Germinal center (tissue), 1 donor: ENCODE results near the gene POU3F2.

Experiments used
- DNase-seq: peaks from one replicate; pipeline ENCODE4 v3.0.0; 2012; ENCODE audit warnings: mixed read lengths, low spot score

POU3F2 gene

DNA sequence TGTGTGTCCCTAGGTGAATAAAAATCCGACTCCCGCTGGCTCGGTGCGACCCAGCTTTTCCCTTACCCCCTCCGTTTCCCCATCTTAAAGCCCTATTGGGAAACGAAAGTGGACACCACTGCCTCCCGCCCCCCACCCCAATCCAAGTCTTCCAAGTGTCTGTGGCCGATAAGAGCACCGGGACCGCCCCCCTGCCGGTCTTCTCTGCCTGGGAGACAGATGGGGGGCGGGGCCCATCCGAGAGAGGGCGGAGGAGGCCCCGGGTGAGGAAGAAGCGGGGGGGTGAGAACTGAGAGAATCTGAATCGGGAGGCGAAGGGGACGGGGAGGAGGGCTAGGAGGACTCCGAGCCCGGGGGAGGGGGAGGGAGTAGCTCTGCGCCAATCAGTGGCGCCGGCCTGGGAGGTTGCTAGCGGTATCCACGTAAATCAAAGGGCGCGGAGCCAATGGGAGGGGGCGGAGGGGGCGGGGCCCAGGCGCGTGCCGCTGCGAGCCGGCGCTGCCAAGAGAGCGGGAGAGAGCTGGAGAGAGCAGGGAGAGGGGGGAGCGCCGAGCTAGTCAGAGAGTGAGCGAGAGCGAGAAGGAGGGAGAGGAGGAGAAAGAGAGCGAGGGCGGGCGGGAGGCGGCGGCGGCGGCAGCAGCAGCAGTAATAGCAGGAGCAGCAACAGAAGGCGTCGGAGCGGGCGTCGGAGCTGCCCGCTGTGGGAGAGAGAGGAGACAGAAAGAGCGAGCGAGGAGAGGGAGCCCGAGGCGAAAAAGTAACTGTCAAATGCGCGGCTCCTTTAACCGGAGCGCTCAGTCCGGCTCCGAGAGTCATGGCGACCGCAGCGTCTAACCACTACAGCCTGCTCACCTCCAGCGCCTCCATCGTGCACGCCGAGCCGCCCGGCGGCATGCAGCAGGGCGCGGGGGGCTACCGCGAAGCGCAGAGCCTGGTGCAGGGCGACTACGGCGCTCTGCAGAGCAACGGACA lies at the start of gene POU3F2:
Gene POU3F2, plus strand, starts transcription at position 515 of the 972 bp plus-strand sequence. Its CDS starts 300 bp downstream, at position 815.
- DNase-seq = peak; percentile 89

DNA sequence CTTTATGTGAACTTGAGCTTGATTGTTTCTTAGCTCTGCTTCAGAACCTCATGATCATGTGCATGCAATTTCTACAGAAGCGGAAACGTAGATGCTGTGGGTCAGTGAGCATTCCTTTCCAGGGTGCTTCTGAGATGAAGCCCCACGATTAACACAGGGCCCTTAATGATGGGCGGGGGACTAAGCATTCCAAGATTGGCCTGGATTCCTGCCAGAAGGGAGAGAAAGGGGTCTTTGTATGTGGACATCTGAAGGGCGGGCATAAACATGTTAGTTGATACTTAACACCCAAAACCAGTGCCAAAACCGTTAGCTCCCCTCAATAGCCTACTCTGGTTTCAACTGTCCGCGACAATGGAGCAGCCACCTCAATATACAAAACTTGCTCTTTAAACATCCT lies 46.9 kb upstream of the POU3F2 start:
- DNase-seq = no peak

DNA sequence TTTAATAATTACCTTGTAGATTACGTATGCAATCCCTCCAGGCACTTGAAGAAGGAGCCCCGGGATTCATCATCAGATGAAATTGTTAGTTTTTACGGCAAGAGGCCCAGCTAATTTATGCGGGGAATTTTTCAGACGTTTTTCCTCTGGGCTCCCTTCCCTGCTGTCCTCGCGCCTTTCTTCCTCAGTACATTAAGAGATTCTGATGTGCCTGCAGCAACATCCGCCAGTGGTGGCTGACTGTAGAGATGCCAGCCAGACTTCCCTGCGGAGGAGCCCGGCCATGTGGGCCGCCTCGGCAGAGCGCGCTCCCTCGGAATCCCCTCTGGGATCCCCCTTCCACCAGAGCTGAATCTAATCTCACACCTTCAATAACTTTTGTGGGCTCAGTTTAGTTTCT lies 46.4 kb upstream of the POU3F2 start:
- DNase-seq = no peak

DNA sequence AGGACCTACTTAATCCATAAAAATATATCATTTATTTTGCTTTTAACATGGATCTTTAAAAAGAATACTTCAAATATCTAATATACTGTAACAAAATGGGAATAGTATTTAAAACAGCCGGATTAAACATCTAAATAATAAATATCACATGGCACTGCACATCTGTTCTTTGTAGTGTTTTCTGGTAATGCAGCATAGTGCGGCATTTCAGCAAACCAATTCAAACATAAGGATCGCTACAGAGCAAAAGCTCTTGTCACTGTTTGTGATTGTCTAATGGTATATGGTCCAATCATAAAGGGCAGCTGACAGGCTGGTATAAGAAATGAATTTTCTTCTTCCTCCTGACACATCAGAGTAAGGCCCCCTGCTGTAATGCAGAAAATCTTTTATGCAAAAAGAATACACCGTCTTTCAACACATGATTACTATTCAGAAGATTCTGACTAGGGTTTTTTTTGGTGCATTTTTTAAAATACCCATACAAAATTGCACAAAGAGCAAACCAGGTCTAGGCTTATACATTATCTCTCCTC lies 40.0 kb upstream of the POU3F2 start:
- no peak for DNase-seq

DNA sequence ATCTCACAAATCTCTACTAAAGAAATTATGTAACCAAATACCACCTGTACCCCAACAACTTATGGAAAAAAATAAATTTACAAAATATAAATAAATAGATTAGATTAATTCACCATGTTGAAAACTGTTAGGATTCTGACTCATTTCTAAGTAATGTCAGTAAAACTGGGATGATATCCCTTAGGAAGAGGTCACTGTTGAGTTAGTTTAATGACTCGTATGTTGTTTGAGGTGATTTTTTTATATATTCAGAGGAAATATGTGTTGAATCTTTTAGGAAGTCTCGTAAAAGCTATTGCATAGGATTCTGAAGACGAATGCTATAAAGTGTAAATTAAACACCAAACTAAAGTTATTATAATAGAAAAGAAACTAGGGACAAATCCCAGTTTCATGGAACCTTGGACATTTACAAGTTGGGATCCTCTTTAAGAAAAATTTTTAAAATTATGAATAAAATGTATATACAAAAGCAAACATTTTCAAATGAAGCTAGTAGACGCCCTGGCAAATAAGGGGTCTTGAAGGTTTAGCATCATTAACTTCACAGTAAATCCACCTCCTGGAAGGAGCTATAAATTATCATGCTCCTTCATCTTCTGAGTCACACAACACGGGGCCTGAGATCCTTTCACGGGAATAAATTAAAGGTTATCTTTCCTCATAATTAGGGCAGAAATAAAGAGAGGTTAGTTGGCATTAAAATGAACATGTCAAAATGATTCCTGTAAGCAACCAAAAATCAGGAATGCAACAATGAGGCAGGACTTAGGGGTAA lies 37.0 kb upstream of the POU3F2 start:
- DNase-seq = no peak

DNA sequence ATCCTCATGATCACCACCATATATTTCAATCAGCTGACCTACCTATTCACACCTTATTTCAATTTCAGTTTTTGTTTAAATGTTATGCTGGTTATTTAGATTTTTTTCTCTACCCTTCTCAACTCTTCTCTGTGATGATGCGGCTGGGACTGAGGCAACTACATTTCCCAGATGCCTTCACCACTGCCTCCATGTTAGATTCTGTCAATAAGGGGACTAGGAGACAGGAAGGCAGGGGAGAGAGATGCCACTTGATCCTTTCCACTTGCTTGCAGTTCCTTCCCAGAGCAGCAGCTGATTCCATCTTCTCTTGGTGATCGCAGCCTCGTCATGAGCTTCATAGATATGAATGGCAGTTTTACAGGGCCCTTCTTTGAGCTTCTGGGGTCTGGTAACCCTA lies 33.5 kb upstream of the POU3F2 start:
- DNase-seq = no peak

DNA sequence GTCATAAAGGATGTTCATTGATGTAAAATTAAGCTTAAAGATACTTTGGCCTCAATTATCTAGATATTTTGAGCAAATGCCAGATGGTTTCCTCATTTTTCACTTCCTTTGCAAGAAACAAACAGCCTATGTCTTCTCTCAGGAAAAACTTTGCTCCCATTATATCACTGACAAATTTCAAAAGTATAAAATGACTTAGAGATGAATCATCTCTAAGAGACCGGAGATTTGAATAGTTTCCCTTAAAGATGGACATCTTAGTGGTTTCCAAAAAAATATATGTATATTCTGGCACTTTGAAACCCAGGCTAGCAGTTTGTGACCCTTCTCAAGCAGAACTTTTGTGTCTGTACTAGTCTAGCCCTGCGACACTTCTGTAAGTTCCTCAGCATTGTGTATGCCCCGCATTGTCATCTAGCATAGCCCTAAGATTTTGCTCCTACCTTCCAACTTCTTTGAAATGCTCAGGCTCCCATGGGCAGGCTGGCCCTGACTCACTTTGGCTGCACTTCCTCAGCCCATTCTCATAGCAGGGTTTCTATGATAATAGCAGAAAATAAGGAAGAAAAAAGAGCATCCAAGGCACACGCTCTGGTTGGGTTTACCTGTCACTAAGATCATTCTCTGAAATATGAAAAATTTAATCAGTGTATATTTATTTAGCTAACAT lies 25.7 kb upstream of the POU3F2 start:
- no peak for DNase-seq

DNA sequence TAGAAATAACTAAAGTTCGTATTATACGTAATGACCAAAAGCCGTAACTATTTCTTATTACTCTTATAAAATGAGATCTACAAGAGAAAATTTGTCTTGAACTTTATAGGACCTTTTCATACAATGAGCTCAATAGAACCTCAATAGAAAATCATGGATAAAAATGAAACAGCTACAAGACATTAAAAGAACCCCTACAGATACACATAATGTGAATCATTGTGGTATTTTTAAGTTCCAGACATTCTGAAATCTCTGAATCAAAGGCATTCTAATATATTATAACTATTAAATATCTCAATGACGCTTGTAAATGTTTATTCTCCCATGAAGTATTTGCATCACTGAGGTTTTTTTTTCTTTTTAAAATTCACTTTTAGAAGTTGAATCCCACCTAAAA lies 22.2 kb upstream of the POU3F2 start:
- no peak for DNase-seq

DNA sequence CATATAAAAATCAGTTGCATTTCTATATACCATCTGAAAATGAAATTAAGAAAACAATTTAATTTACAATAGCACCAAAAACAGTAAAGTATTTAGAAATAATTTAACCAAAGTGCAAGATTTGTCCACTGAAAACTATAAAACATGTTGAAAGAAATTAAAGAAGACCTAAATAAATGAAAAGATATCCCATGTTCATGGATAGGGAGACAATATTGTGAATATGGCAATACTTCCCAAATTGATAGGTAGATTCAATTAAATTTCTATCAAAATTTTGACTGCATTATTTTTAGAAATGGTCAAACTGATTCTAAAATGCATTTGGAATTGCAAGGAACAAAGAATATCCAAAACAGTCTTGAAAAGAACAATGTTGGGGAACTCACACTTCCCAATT lies 17.6 kb upstream of the POU3F2 start:
- no peak for DNase-seq

DNA sequence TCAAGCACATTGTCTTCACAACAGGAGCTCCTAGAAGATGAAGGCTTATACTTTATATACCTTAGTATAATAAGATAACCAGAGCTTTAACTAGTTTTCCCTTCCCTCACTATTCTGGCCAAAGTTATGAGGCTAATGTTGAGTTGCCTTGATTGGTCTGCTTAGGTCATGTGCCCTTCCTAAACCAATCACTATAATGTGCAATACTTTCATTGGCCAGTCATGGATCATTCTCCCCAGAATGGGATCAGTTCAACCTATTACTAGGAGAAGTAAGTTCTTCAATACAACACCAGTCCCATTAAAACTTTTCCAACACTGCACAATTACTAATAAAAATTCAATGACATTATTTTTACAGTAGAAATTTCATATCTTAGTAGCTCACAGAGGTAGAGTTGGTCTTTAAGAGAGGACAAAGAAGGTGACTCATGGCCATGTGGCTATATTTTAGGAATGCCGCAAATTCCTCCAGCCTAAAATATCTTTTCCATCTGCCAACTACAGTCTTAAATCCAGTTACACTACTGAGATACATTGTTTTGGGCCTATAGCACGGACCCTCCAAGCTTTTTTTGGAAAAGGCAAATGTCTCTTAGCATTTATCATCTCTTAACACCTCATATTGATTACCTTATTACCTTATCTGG lies 12.5 kb upstream of the POU3F2 start:
- no peak for DNase-seq

DNA sequence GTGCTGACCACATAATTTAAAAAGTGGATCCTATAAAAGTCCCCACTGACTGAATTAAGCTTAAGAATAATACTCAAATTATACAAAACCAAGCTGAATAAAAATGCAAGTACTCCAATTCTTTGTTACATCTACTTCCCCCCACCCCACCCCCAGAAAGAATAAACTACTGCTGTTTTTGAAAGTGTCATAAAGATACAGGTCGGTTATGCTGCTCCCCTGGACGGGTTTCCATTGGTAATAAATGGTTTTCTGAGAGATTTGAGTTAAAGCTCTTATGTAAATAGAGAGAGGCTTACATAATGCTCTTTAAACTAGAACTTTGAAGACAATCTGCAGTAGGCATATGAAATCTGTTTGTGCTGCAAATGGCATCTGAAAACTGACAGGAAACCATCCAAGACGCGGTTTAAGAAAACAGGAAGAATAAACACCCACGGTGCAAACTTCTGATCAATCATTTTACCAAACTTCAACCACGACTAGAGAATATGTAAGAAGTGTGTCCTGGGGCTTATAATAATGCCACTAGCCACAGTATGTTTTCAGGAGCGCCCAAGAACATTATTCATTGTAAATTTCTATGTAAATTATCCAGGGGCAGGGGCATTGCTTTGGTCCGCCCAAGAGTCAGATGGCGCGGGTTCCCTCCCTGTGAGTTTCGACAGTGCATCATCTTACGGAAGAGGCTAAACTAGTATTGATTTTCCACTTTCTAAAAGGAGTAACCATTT lies 10.8 kb upstream of the POU3F2 start:
- no peak for DNase-seq

DNA sequence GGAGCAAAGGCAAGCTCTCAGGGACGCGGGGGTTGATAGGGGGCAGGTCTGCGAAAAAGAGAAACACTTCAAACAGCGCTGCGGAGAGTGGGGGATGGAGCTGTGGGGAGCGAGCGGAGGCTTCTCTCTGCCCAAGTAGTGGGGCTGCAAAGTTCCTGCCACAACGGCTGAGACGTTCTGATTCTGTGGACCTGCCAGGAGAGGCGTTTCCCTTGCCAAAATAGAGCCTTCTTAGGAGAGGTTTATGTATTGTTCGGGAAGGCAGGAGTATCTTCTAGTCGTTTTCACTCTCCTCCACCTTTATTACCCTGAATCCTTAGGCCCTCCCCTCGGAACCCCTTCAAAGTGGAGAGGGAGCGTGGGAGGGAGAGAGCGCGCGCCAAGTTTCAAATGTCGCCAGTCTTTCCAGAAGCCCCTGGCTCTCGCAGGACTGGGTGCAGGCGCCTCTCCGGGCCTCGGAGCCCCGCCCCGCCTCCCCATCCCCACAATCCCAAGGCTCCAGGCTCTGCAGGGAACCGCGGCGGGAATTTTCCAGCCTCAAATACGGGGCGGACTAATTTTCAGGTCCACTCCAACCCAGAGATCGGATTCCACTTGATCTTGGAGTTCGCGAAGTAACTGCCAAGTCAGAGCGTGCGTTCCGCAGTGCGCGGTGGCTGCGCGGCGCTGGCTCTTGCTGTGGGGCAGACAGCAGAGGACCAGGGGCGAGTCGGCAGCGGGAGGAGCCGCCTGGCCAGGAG lies 10.0 kb upstream of the POU3F2 start:
- DNase-seq = no peak

DNA sequence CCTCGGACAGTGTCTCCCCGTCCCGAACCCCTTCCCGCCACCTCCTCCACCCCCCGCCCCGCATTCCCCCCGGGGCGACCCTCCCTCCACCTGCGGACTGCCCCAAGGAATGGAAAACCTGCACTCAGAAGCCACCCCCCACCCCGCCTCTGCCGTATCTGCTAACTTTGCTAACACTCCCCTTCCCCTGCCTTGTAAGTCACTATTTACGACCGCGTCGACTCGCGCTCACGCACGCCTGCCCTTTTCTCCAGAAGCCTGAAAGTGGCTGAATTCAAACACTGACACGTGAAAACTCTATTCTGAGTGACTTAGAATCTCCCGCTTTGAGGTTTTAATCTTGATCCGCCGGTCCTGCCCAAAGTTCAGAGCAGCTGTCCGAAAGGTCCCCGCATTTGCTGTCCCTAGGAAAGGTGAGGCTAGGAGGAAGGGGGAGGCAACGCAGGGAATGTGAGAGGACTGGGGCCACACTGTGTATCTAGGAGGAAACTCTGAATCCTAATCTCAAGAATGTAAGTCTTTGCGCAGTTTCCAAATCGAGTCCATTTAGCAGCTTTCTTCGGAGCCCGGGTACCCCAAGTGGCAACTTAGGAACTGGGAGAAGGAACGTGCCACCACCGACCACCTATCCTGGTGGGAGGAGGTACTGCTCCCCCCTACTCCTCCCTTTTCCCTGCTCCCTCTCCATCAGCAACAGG lies 9.3 kb upstream of the POU3F2 start:
- no peak for DNase-seq

DNA sequence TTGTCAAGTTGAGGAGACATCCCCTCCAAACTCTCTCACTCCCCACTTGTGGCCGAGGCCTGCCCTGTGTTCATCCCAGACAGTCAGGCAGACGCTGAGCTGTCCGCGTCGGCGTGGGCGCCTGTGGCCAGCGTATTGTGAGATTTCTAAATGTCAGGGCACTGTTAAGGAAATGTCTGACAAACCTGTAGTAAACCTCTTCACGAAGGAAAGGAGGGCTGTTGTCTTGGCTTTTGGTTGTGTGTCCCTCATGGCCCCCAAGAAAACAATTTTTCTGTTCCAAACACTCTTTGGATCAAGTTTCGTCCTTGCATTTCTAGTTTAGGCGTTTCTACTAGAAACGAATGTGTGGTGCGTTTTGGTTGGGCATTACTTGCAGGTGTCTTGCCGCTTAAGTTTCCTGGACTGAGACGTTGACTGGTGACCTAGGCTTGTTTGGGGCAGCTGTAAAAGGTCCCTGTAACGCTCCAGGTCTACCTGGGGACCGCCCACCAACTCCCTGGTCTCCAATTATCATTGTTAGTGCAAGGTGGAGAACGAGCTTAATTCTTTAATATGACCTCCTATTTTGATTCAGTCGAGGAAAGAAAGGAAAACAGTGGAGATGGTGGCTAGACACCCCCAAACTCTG lies 8.7 kb upstream of the POU3F2 start:
- no peak for DNase-seq

DNA sequence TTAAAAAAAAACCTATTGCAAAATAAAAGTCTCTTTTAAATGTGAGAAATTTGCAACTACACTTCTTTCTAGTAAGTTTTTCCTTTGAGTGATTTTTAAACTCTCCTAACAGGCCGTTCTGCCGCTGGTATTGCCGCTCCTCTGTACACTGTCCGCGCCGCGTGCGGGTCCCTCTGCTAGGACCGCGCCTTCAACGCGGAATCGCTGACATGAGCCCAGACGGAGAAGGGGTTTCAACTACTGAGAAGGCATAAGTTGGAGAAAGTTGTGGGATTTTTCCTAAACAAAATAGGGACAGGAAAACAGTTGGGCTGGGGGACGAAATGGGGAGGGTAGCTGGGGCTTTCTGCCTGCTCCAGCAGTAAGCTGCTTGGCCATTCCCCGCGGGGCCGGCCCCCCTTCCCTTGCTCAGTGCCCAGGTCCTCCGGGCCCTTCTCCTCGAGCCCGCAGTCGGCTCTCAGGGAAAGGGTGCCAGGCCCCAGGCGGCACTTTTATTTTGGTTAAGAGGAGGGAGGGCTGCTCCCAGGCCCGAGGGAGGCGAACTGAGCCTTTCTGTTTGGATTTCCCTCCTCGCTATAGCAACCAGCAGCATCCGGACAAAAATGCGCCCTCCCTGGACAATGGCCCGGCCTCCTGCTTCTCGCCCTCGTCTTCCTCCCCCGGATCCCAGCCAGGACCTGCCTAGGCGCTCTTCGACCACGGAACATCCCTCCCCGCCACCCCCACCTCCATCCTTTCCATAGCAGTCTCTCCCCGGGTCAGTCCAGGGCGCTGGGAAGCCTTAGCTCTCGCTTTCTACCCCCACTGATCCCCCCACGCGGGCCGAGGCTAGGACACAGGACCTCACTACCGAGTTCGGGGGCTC lies 6.8 kb upstream of the POU3F2 start:
- no peak for DNase-seq

DNA sequence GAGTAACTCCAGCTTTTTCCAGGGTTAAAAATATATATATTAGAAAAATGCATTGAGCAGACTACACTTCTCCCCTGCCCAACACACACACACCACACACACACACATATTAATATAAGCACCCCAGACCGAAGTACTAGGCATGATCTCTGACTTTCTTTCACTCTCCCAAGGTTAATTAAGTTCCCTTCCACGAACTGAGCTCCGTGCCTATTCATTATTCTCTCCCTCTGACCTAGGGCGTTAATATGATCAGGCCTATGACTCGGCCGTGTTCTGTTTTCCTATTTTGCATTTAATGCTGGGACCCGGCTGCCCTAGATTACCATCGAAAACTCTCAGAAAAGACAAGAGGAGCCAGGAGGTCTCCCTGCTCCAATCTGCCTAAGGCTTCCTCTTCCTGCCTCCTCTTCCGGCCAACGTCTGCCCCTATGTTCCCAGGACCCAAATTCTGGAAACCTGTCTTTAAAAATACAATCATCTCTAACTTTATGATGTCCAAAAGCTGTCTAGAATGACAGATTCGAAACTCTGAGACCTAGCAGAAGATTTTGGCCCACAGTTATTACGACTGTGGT lies 6.1 kb upstream of the POU3F2 start:
- no peak for DNase-seq

DNA sequence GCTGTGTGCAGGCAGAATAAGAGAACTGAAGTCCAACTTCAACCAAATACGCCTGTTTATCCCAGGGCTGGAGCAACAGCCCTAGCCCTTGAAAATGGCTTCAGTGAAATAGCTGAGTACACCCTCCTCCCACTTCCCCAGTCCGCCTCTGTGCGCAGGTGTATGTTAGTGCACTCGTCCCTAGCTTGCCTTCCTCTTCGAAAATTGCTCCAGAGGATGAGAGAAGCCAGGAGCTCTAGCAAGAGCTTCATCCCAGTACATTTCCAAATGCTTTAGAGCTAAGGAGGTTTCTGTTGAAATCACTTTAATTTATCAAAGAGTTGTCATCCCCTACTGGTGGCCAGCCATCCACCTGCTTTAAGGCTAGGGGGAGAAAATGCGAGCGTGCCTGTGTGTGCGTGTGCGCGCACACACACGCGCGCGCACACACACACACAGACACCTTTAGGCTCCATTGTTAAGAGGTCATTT lies 5.4 kb upstream of the POU3F2 start:
- DNase-seq = no peak

DNA sequence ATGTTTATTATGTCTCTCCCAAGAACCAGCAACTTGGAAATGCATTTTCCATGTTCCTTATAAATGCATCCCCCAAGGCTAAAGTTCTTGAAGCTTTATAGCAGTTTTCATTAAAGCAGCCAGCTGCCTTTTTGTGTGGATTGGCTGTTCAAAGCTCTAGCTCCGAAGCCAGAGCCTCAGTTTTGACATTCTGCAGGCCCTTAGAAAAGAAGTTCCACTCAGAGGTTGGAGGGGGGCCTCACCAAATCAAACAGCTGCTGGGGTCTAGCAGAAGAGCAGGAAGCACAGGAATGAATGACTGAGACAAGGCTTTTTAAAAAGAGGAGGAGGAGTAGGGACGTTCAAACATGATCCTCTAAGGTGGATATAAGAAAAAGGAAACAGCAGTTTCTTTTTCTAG lies 4.2 kb upstream of the POU3F2 start:
- DNase-seq = no peak
